GM19455 (cell line): ENCODE results near the gene KRT86.
"Not testable (repeated sequence)": the region's sequence is repeated elsewhere in the genome, so short reads cannot be mapped to it uniquely, and the experiment has no call there.

Source experiments
- ATAC-seq: cut with Tn5 transposase; IDR thresholded peaks from one replicate; pipeline ENCODE4 v1.9.1; 2021; ENCODE audit not compliant: unreplicated experiment

The KRT86 gene

GRCh38 chr12:52251367-52252051, 22.9 kb upstream of the KRT86 start:
- no peak for ATAC-seq

GRCh38 chr12:52252175-52252615, 22.2 kb upstream of the KRT86 start:
- ATAC-seq = not testable (repeated sequence)

- no peak for ATAC-seq
These were observed 21.6 kb upstream of the KRT86 start for GRCh38 chr12:52252728-52253343.

- no peak for ATAC-seq
These were observed 20.9 kb upstream of the KRT86 start for GRCh38 chr12:52253391-52254179.

- ATAC-seq = no peak
These were observed 20.1 kb upstream of the KRT86 start for GRCh38 chr12:52254180-52254964.

GRCh38 chr12:52254965-52255751, 19.3 kb upstream of the KRT86 start:
- no peak for ATAC-seq

GRCh38 chr12:52255926-52256583, 18.4 kb upstream of the KRT86 start:
- ATAC-seq = no peak

- ATAC-seq = no peak
These were observed 17.9 kb upstream of the KRT86 start for GRCh38 chr12:52256584-52256935.

- no peak for ATAC-seq
These were observed 17.3 kb upstream of the KRT86 start for GRCh38 chr12:52257074-52257551.

GRCh38 chr12:52257922-52258321, 16.5 kb upstream of the KRT86 start:
- not testable (repeated sequence) for ATAC-seq

- ATAC-seq = no peak
These were observed 16.0 kb upstream of the KRT86 start for GRCh38 chr12:52258335-52258901.

- ATAC-seq = no peak
These were observed 14.7 kb upstream of the KRT86 start for GRCh38 chr12:52259657-52260243.

GRCh38 chr12:52260361-52261207, 13.9 kb upstream of the KRT86 start:
- ATAC-seq = no peak

GRCh38 chr12:52261208-52261484, 13.3 kb upstream of the KRT86 start:
- ATAC-seq = no peak

- no peak for ATAC-seq
These were observed 12.2 kb upstream of the KRT86 start for GRCh38 chr12:52262286-52262685.

GRCh38 chr12:52263761-52264434, 10.5 kb upstream of the KRT86 start:
- ATAC-seq = no peak

GRCh38 chr12:52264435-52264825, 10.0 kb upstream of the KRT86 start:
- no peak for ATAC-seq

- no peak for ATAC-seq
These were observed 7.9 kb upstream of the KRT86 start for GRCh38 chr12:52266514-52266913.
